ENCODE measurements around the gene CAMTA1.

- TF ChIP-seq CTCF (IDR thresholded peaks at IDR 0.05; ENCODE audit: insufficient read depth, low read length, poor library complexity, severe bottlenecking) (no peak), EZH2phosphoT487 (conservative IDR thresholded peaks at IDR 0.05; ENCODE audit: low read length) (no peak)
These were observed 532.6 kb downstream of the CAMTA1 start for GRCh38 chr1:7317888-7318287.

Data from SU-DHL-6 (cell line).